ENCODE data around the gene BEX4.
"Not testable (repeated sequence)": the region's sequence is repeated elsewhere in the genome, so short reads cannot be mapped to it uniquely, and the experiment has no call there.

Gene BEX4

GRCh38 chrX:103214870-103215424, at the start of gene BEX4:
TSS of gene BEX4 (plus strand) at chrX:103215108. CDS start at chrX:103216154, 1,046 bp downstream.
- TF ChIP-seq CTCF (conservative IDR thresholded peaks at IDR 0.05; ENCODE audit: control insufficient read depth, insufficient read depth, low read depth, low read length), result no peak
- DNase-seq (ENCODE audit: low read depth), result peak; percentile 63
- H3K4me3 ChIP-seq (ENCODE audit: control insufficient read depth, low read depth, low read length), result peak within 1 kb of the TSS; percentile 54

- peak; percentile 31 for DNase-seq (ENCODE audit: low read depth)
- H3K4me3 ChIP-seq (ENCODE audit: control insufficient read depth, low read depth, low read length), result no peak overlapping the region
- TF ChIP-seq CTCF (conservative IDR thresholded peaks at IDR 0.05; ENCODE audit: control insufficient read depth, insufficient read depth, low read depth, low read length), result no peak
Observed at GRCh38 chrX:103170216-103170615, 44.7 kb upstream of the BEX4 start.

- no peak overlapping the region for H3K4me3 ChIP-seq (ENCODE audit: control insufficient read depth, low read depth, low read length)
- no peak for DNase-seq (ENCODE audit: low read depth)
Observed at GRCh38 chrX:103171353-103171752, 43.6 kb upstream of the BEX4 start.

GRCh38 chrX:103175256-103175655, 39.7 kb upstream of the BEX4 start:
- H3K4me3 ChIP-seq (ENCODE audit: control insufficient read depth, low read depth, low read length); DNase-seq (ENCODE audit: low read depth): not testable (repeated sequence)

More at GRCh38 chrX:103171353-103171752, 43.6 kb upstream of the BEX4 start:
- no peak for TF ChIP-seq CTCF (conservative IDR thresholded peaks at IDR 0.05; ENCODE audit: control insufficient read depth, insufficient read depth, low read depth, low read length)

- peak; percentile 86 for TF ChIP-seq CTCF (conservative IDR thresholded peaks at IDR 0.05; ENCODE audit: control insufficient read depth, insufficient read depth, low read depth, low read length)
- DNase-seq (ENCODE audit: low read depth), result peak; percentile 50
- peak overlapping the region; percentile 16 for H3K4me3 ChIP-seq (ENCODE audit: control insufficient read depth, low read depth, low read length)
Observed at GRCh38 chrX:103175944-103176753, 38.8 kb upstream of the BEX4 start.

- DNase-seq (ENCODE audit: low read depth), result no peak
- no peak for TF ChIP-seq CTCF (conservative IDR thresholded peaks at IDR 0.05; ENCODE audit: control insufficient read depth, insufficient read depth, low read depth, low read length)
Observed at GRCh38 chrX:103177556-103177955, 37.4 kb upstream of the BEX4 start.

GRCh38 chrX:103183912-103184311, 31.0 kb upstream of the BEX4 start:
- no peak overlapping the region for H3K4me3 ChIP-seq (ENCODE audit: control insufficient read depth, low read depth, low read length)
- TF ChIP-seq CTCF (conservative IDR thresholded peaks at IDR 0.05; ENCODE audit: control insufficient read depth, insufficient read depth, low read depth, low read length), result no peak
- DNase-seq (ENCODE audit: low read depth), result no peak

More at GRCh38 chrX:103177556-103177955, 37.4 kb upstream of the BEX4 start:
- H3K4me3 ChIP-seq (ENCODE audit: control insufficient read depth, low read depth, low read length), result no peak overlapping the region
